ENCODE measurements around the gene DEPDC1B. TPM values are rescaled to one million over a fixed set of nuclear protein-coding genes. Genes with fewer than 3 reads are reported as not detected.
"Not testable (repeated sequence)": the region's sequence is repeated elsewhere in the genome, so short reads cannot be mapped to it uniquely, and the experiment has no call there.

The DEPDC1B gene
- total RNA-seq, 6 experiments from 2014 or later = 0.15 to 0.98 (median 0.47) TPM; not detected in 1

GRCh38 chr5:60722416-60722815 is 22.4 kb upstream of the DEPDC1B start:
- no peak for TF ChIP-seq POLR2A (IDR thresholded peaks at IDR 0.05)
- TF ChIP-seq CTCF (IDR thresholded peaks at IDR 0.05) = no peak
- H3K36me3 ChIP-seq = no peaks in the 10 kb centered on the region
- DNase-seq (no peak), ATAC-seq (no peak)
- no peaks in the 10 kb centered on the region for H3K27me3 ChIP-seq
- H3K27ac ChIP-seq = no peak overlapping the region
- H3K4me3 ChIP-seq = no peak overlapping the region
- intact Hi-C loops (cut with DNase I) = no loop called here
- no peaks in the 10 kb centered on the region for H3K9me3 ChIP-seq
- H3K4me1 ChIP-seq = no peaks in the 10 kb centered on the region
- WGBS (ENCODE audit: insufficient coverage, low coverage, low lambda C conversion rate, missing lambda C conversion rate) = 39% methylated on average over 6 of the region's 6 CpGs

DNA sequence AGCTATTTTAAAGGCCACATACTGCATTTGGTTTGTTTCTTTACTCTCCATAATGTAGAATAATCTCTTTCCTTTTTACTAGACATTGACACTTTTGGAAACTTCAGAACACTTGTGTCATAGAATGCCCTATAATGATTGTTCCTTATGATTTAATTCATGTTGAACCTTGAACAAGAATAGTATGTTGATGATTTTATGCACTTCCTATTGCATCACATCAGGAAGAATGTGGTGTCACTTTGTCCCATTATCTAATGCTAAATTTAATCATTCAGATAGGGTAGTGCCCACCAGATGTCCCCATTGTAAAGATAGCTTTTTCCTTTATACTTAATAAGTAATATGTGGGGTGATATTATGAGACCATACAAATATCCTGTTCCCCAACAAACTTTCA is 19.4 kb upstream of the DEPDC1B start:
- Histone ChIP-seq H3K36me3 (no peaks in the 10 kb centered on the region), H3K27ac (no peak overlapping the region), H3K4me3 (no peak overlapping the region), H3K9me3 (no peaks in the 10 kb centered on the region), H3K27me3 (no peaks in the 10 kb centered on the region), H3K4me1 (no peaks in the 10 kb centered on the region)
- TF ChIP-seq CTCF (IDR thresholded peaks at IDR 0.05) (no peak), POLR2A (IDR thresholded peaks at IDR 0.05) (no peak)
- no peak for DNase-seq
- no peak for ATAC-seq
- intact Hi-C loops (cut with DNase I) = no loop called here

GRCh38 chr5:60718166-60718892 is 18.4 kb upstream of the DEPDC1B start:
- no peaks in the 10 kb centered on the region for H3K4me1 ChIP-seq
- H3K9me3 ChIP-seq = no peaks in the 10 kb centered on the region
- 69% methylated on average over 3 of the region's 3 CpGs for WGBS (ENCODE audit: insufficient coverage, low coverage, low lambda C conversion rate, missing lambda C conversion rate)
- H3K27me3 ChIP-seq = no peaks in the 10 kb centered on the region
- intact Hi-C loops (cut with DNase I) = no loop called here
- H3K4me3 ChIP-seq = no peak overlapping the region
- TF ChIP-seq POLR2A (IDR thresholded peaks at IDR 0.05) (no peak), CTCF (IDR thresholded peaks at IDR 0.05) (no peak)
- no peak overlapping the region for H3K27ac ChIP-seq
- DNase-seq (no peak), ATAC-seq (no peak)
- no peaks in the 10 kb centered on the region for H3K36me3 ChIP-seq

- H3K4me3 ChIP-seq; H3K36me3 ChIP-seq; intact Hi-C loops (cut with DNase I); H3K9me3 ChIP-seq; H3K27ac ChIP-seq; H3K27me3 ChIP-seq; H3K4me1 ChIP-seq; DNase-seq; ATAC-seq: not testable (repeated sequence)
- no CpG with 5 or more reads among the region's 3 CpGs for WGBS (ENCODE audit: insufficient coverage, low coverage, low lambda C conversion rate, missing lambda C conversion rate)
These were observed 15.4 kb upstream of the DEPDC1B start for GRCh38 chr5:60715201-60715928.

DNA sequence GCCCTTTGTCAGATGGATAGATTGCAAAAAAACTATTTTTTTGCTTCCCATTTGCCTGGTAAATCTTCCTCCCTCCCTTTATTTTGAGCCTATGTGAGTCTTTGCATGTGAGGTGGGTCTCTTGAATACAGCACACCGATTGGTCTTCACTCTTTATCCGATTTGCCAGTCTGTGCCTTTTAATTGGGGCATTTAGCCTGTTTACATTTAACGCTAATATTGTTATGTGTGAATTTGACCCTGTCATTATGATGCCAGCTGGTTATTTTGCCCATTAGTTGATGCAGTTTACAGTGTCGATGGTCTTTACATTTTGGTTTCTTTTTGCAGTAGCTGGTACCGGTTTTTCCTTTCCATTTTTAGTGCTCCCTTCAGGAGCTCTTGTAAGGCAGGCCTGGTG is 13.0 kb upstream of the DEPDC1B start:
- intact Hi-C loops (cut with DNase I) = no loop called here

DNA sequence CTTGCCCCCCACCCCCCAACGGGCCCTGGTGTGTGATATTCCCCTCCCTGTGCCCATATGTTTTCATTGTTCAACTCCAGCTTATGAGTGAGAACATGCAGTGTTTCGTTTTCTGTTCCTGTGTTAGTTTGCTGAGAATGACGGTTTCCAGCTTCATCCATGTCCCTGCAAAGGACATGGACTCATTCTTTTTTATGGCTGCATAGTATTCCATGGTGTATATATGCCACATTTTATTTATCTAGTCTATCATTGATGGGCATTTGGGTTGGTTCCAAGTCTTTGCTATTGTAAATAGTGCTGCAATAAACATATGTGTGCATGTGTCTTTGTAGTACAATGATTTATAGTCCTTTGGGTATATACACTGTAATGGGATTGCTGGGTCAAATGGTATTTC is 11.9 kb upstream of the DEPDC1B start:
- H3K27ac ChIP-seq; ATAC-seq; DNase-seq; H3K9me3 ChIP-seq; intact Hi-C loops (cut with DNase I); H3K4me1 ChIP-seq; H3K27me3 ChIP-seq; H3K36me3 ChIP-seq; H3K4me3 ChIP-seq: not testable (repeated sequence)
- 56% methylated on average over 3 of the region's 3 CpGs for WGBS (ENCODE audit: insufficient coverage, low coverage, low lambda C conversion rate, missing lambda C conversion rate)

More for the DNA sequence above, 13.0 kb upstream of the DEPDC1B start:
- ATAC-seq (no peak), DNase-seq (no peak)
- no peaks in the 10 kb centered on the region for H3K4me1 ChIP-seq
- no peak overlapping the region for H3K4me3 ChIP-seq
- TF ChIP-seq POLR2A (IDR thresholded peaks at IDR 0.05) = no peak
- no peak for TF ChIP-seq CTCF (IDR thresholded peaks at IDR 0.05)
- no peaks in the 10 kb centered on the region for H3K27me3 ChIP-seq
- H3K36me3 ChIP-seq = no peaks in the 10 kb centered on the region
- H3K9me3 ChIP-seq = no peaks in the 10 kb centered on the region
- WGBS (ENCODE audit: insufficient coverage, low coverage, low lambda C conversion rate, missing lambda C conversion rate) = 81% methylated on average over 4 of the region's 5 CpGs
- no peak overlapping the region for H3K27ac ChIP-seq
